ENCODE results near the gene NUP54.

Gene NUP54

DNA sequence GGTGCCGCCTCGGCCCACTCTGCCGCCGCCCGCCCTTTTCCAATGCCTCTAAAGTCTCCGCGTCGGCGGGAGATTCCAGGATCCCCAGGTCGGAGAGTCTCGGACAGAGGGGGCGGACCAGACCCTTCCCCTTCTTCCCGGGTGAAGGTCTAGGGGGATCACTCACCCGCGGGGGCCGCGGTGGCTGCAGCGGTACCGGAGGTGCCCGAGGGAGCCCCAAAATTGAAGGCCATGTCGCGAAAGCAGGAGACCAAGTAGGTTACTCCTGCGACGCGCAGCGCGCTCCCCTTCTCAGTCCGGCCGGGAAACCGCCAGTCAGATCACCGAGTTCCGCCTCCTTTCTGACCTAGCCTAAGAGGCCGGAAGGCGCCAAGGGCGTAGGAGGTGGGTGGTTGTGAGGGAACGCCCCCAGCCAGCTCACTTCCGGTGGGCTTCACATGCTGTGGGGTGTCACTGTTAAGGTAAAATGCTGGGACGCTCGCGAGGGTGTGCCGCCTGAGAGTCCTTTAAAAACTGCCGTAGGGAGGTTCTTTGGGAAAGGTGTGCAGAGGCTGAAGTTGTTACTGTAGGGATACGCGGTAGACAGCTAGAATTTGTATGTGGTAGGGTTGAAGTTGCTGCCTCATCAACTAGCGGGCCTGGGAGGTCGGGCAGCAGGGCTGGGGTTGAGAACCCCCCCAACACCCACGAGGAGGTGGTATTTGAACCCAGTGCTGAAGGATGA is at the start of gene NUP54:
Gene NUP54 (minus strand): TSS at position 256 of the 724 bp plus-strand sequence. CDS start 23 bp downstream, at position 233.
- peak; percentile 99 for ATAC-seq

DNA sequence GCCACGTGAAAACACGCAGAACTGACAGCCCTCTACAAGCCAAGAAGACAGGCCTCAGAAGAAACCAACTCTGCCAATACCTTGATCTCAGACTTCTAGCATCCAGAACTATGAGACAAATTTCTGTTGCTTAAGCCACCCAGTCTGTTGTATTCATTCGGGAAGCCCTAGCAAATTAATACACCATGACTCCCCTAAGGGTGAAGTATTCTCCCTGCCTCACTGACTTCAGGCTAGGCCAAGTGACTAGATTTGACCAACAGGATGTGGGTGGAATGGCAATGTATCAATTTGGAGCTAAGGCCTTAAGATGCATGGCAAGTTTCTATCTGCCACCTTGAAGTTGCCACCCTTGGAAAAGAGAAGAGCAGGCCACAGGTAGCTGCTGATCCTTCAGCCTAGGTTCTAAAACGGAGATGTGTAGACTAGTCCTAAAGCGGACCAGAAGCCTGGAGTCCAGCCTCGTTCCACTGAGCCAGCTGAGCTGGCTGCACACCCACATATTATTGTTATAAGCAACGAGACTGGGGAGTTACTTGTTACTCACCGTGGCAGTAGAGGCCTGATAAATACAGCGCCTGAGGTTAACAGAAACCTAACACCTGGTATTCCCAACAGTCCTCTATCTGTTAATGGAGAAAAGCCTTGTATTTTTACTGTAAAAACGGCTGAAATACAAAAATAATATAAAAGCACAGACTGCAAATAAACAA is 49.0 kb upstream of the NUP54 start:
- no peak for ATAC-seq
- DNase-seq = no peak

More for the DNA sequence above, at the start of gene NUP54:
- DNase-seq = peak; percentile 96

DNA sequence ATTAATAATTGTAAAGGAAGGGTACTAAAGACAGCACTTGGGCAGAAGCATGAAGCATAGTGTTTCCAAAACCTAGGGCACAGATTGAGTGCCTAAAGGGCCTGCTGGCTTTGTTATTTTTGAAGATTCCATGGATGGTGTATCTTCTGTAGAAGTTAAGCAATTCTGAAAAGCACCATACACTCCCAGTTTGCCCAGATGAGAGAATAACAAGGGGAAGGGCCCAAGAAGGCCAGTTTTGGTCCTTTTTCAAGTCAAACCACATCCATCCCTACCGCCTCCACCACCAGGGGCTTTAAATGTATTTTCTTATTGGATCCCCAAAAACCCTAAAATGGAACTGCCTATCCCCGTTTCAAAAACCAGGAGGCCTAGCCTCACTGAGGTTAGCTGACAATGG is 48.2 kb upstream of the NUP54 start:
- ATAC-seq (no peak), DNase-seq (no peak)

GRCh38 chr4:76195326-76195725 is 47.1 kb upstream of the NUP54 start:
- no peak for DNase-seq
- ATAC-seq = no peak

- no peak for ATAC-seq
- no peak for DNase-seq
Measured at GRCh38 chr4:76194325-76194724, 46.1 kb upstream of the NUP54 start.

- ATAC-seq = no peak
- no peak for DNase-seq
Measured at GRCh38 chr4:76192236-76192635, 44.0 kb upstream of the NUP54 start.

GRCh38 chr4:76188557-76188956 is 40.4 kb upstream of the NUP54 start:
- ATAC-seq = no peak
- DNase-seq = no peak

GRCh38 chr4:76188149-76188548 is 40.0 kb upstream of the NUP54 start:
- ATAC-seq = no peak
- DNase-seq = no peak

DNA sequence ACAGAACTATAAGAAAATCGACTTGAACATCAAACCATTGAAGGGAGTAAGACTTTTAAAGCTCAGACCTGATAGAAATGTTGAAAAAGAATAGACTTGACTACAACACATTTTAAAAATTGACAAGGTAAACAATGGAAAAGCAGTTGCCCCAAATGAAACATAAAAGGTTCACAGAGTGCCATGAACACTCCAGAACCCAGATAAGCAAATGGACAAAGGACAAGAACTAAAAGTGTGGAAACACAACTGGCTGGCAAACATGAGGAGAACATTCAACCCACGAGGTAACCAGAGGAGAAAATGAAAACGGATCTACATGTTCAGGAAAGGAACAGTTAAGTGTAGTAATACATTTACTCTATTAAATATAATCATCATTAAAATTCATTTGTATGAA is 39.0 kb upstream of the NUP54 start:
- DNase-seq = no peak
- no peak for ATAC-seq

DNA sequence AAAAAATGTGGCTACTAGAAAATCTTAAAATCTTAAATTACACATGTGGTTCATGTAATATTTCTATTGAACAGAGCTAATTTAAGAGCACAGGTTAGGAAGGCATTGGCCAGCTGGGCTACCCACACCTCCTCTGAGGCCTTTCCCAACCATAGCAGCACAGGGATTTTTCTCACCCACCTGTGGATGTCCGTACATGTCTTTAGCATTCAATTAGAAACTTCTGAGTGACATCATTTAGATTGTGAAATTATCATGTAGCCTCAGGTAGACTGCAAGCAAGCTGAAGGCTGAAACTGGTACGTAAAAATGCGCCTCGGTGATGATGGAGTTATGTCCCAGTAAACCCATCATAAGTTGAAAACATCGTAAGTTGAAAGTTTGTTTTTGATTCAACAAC is 34.3 kb upstream of the NUP54 start:
- ATAC-seq (no peak), DNase-seq (no peak)

GRCh38 chr4:76179398-76180318 is 31.5 kb upstream of the NUP54 start:
- DNase-seq (peak; percentile 88), ATAC-seq (peak; percentile 90)

DNA sequence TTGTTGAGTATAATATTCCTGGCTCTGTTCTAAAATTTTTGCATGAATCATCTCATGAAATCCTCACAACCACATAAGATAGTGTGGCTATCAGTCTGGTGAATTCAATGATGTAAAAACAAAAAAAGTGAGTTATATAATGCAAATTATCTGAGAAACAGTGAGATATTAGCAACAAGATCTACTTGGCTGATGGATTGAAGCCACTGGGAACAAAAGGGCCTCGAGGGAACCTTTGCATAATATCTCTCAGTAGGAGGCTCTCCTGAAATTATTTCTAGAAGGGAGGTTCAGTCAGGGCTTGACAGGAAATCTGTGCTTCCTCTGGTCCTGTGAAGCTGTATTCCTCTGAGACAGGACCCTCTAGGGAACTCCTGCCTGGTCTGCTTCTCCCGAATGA is 30.1 kb upstream of the NUP54 start:
- no peak for DNase-seq
- no peak for ATAC-seq

DNA sequence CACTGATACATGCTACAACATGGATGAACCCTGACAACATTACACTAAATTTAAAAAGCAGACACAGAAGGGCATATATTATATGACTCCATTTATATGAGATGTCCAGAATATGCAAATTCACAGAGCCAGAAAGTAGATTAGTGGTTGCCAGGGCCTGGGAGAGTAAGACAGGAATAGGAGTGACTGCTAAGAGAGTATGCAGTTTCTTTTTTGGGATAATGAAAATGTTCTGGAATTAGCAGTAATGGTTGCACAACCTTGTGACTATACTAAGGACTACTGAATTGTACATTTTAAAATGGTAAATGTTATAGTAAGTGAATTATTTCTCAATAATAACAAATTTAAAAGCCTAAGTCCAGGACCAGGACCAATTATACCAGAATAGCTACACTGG is 29.5 kb upstream of the NUP54 start:
- no peak for ATAC-seq
- no peak for DNase-seq

GRCh38 chr4:76175336-76175735 is 27.1 kb upstream of the NUP54 start:
- no peak for DNase-seq
- ATAC-seq = no peak

DNA sequence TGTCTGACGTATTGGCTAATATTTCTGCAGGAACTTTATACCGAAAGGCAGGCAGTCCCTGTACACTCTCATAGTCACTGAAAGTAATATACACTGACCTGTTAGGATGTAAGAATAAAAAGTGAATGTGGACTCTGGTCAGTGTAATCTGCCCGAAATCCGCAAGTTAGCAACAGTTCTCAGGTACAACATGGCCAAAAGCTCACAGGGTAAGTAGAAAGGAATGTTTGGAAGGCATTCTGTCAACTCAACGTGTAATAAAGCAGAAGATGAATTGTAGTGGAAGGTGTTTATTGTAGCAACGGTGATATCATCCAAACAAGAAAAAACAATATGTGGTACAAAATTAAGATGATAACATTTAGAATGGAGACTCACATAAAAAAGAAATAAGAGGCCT is 26.0 kb upstream of the NUP54 start:
- no peak for ATAC-seq
- DNase-seq = no peak

DNA sequence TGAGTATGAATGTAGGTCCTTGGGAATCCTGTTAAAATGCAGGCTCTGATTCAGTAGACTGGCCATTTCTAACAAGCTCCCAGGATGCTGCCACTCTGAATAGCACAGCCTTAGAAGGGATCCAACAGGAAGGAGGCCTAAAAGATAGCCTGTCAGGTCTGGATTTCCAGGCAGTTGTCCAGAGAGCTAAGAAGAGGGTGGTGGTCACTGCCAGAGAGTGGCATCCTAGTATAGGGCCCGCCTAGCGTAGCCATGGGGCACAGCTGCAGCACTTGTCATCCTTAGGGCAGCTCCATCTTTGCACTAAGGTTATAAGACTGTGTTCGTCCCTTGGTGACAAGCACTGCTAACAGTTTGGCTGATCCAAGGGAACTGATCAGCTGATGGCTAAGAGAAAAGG is 20.5 kb upstream of the NUP54 start:
- ATAC-seq (no peak), DNase-seq (no peak)

DNA sequence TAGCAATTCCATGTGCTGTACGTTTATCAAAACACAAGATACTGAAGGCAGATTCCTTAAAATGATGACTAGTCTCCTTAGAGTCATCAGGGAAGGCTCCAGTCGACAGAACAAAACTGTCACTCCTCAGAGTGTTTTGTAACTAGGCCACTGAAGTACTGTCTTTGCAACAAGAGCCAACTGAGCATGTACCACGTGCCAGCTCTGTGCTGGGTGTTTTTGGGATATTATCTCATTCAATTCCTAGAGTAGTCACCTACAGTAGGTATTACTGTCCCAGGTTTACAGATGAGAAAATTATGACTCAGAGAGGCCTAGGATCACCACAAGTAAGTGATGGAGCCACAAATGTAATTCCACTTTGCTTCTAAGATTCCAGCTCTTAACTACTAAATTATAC is 18.3 kb upstream of the NUP54 start:
- ATAC-seq = no peak
- no peak for DNase-seq

- DNase-seq (no peak), ATAC-seq (no peak)
Measured at GRCh38 chr4:76160355-76160754, 12.2 kb upstream of the NUP54 start.

- no peak for DNase-seq
- ATAC-seq = no peak
Measured at GRCh38 chr4:76156635-76157034, 8.4 kb upstream of the NUP54 start.

DNA sequence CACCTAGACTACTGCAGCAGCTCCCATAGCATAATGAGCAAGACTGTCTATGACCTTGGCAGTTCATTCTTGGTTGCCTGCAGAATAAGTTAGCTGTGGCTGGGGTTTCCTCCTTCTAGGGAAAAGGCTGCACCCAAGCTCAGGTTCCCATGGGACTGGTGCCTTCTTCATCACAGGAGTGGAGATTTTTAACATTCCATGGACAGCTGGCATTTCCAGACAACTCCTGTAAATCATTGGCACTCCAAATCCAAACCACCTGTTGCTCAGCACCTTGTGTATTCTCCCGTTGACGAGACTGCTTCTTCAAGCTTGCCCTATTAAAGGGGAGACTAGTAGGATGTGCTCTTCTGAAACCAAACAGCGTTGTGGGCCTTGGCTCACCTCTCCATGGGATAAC is 7.8 kb upstream of the NUP54 start:
- DNase-seq (no peak), ATAC-seq (no peak)

GRCh38 chr4:76153356-76153755 is 5.2 kb upstream of the NUP54 start:
- no peak for DNase-seq
- ATAC-seq = no peak

- ATAC-seq (peak; percentile 66), DNase-seq (peak; percentile 69)
Measured at GRCh38 chr4:76147454-76148141, 599 bp downstream of the NUP54 start.

Data from stimulated activated naive CD8-positive, alpha-beta T cell treated with anti-CD3 and anti-CD28 coated beads, Interleukin-15, Interleukin-2, amounts not matched to agents 100 U/mL and 50 U/mL, for 24 hours (primary cell).